Panc1 (cell line): ENCODE results near the gene EYA2. TPM values are rescaled to one million over a fixed set of nuclear protein-coding genes. Genes with fewer than 3 reads are reported as not detected.
"Not testable (repeated sequence)": the region's sequence is repeated elsewhere in the genome, so short reads cannot be mapped to it uniquely, and the experiment has no call there.

Source experiments
- ATAC-seq: fragments of 200-7000 bp; cut with Tn5 transposase; 2 replicates; pipeline ENCODE4 v1.9.1; 2020; ENCODE audit warnings: mild to moderate bottlenecking, moderate library complexity
- BruUV-seq: library from RNA; stranded (reverse); fragments of 400-500 nt; replicated peaks from 2 replicates; lab custom pipeline; 2021; lab: Mats Ljungman, UMichigan
- CTCF ChIA-PET: fragments of 300-600 bp; sonication (Branson Sonifier 250); formaldehyde crosslinking; loops from one replicate; lab custom pipeline; 2022; ENCODE audit warnings: antibody characterized with exemption; lab: Charles Lee
- POLR2A ChIA-PET: fragments of 300-600 bp; sonication (Branson Sonifier 250); formaldehyde crosslinking; loops from one replicate; lab custom pipeline; 2022; ENCODE audit warnings: antibody characterized with exemption; lab: Charles Lee
- DNase-seq: peaks from one replicate; pipeline ENCODE4 v3.0.0-alpha.2; 2010; ENCODE audit warnings: low read depth, low spot score
- H3K27ac ChIP-seq: 2 replicates; pipeline ENCODE4 v1.5.1; 2011; ENCODE audit warnings: mild to moderate bottlenecking, low read length, inconsistent platforms
- H3K27me3 ChIP-seq: fragments of 200-500 bp; sonication (Bioruptor generic); 2 replicates; pipeline ENCODE4 v1.6.0; 2014; ENCODE audit warnings: low read length, inconsistent platforms; ENCODE audit not compliant: control insufficient read depth, insufficient read depth
- H3K36me3 ChIP-seq: fragments of 200-500 bp; sonication (Bioruptor generic); 2 replicates; pipeline ENCODE4 v1.5.1; 2014; ENCODE audit warnings: inconsistent platforms, mild to moderate bottlenecking, low read length, moderate library complexity; ENCODE audit not compliant: control insufficient read depth, insufficient read depth
- H3K4me1 ChIP-seq: 2 replicates; pipeline ENCODE4 v1.5.1; 2011; ENCODE audit warnings: inconsistent platforms, mild to moderate bottlenecking, low read length, moderate library complexity; ENCODE audit not compliant: control insufficient read depth, insufficient read depth
- H3K4me3 ChIP-seq, 2 experiments: 2 replicates each; pipeline ENCODE4 v1.5.1; 2011 to 2012; ENCODE audit warnings: low read depth in 2 of 2, low read length in 2 of 2, mild to moderate bottlenecking in 2 of 2, inconsistent platforms in 1 of 2, moderate library complexity in 1 of 2
- H3K9me3 ChIP-seq: fragments of 200-500 bp; sonication (Bioruptor generic); 2 replicates; pipeline ENCODE4 v1.5.1; 2014; ENCODE audit warnings: low read depth, mild to moderate bottlenecking, inconsistent platforms, low read length, moderate library complexity; ENCODE audit not compliant: control insufficient read depth, insufficient read depth
- POLR2AphosphoS5 ChIP-seq: IDR thresholded peaks from 2 replicates; pipeline ENCODE4 v1.6.1; 2012; ENCODE audit warnings: mild to moderate bottlenecking, low read depth, low read length, moderate library complexity
- SIN3A ChIP-seq: IDR thresholded peaks from 2 replicates; pipeline ENCODE4 v1.6.1; 2012; ENCODE audit warnings: low read depth, mild to moderate bottlenecking, low read length, moderate library complexity, borderline replicate concordance; ENCODE audit not compliant: insufficient read depth
- TCF7L2 ChIP-seq: IDR thresholded peaks from 2 replicates; pipeline ENCODE4 v1.6.1; 2011; ENCODE audit warnings: mild to moderate bottlenecking, low read depth, low read length, inconsistent platforms
- in situ Hi-C: cut with HindIII; loops from 2 replicates; pipeline ENCODE4 v1.10.0; 2016; ENCODE audit warnings: low sequenced_read_pairs, low pct_unique_long_range_greater_than_20kb
- intact Hi-C: fragments of 100-400 bp; cut with micrococcal nuclease; formaldehyde crosslinking; loops from one replicate; pipeline ENCODE4 v1.10.0; 2022; ENCODE audit not compliant: unreplicated experiment
- total RNA-seq: library from RNA; stranded (reverse); gene quantifications from one replicate; pipeline ENCODE4 v1.2.1, GENCODE V29; 2021; ENCODE audit not compliant: unreplicated experiment
- TF ChIP-seq, protein P1 (sequence below), 2 experiments: IDR thresholded peaks; 2 replicates each; pipeline ENCODE4 v1.6.1; 2011 to 2012; ENCODE audit warnings: low read depth in 2 of 2, control low read depth in 1 of 2, low read length in 1 of 2, mild to moderate bottlenecking in 1 of 2, moderate library complexity in 1 of 2; ENCODE audit not compliant: insufficient read depth in 1 of 2
- TF ChIP-seq, protein P2 (sequence below): fragments of 450-650 bp; IDR thresholded peaks from 2 replicates; pipeline ENCODE4 v1.5.1; 2017; ENCODE audit warnings: mild to moderate bottlenecking

Gene EYA2
- total RNA-seq, 1 experiment from 2014 or later = 1.9 TPM

DNA sequence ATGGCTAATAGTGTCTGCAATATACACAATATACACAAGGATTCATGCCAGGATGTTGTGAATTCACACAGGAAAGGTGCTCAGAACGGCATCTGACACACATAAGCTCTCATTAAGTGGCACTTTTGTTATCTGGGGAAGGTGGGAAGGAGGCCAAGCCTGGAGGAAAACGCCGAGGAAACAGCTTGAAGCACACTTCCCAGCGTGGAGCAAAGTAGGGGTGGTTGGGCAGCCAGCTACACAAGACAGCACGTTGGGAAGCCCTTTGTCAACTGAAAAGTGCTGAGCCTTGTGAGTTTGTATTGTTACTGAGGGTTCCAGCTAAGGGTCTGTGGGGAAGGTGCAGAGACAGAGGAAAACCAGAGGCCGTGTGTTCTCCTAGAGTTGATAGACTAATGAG, 280.9 kb downstream of the EYA2 start:
- TF ChIP-seq SIN3A = no peak
- TF ChIP-seq, protein P1, sequence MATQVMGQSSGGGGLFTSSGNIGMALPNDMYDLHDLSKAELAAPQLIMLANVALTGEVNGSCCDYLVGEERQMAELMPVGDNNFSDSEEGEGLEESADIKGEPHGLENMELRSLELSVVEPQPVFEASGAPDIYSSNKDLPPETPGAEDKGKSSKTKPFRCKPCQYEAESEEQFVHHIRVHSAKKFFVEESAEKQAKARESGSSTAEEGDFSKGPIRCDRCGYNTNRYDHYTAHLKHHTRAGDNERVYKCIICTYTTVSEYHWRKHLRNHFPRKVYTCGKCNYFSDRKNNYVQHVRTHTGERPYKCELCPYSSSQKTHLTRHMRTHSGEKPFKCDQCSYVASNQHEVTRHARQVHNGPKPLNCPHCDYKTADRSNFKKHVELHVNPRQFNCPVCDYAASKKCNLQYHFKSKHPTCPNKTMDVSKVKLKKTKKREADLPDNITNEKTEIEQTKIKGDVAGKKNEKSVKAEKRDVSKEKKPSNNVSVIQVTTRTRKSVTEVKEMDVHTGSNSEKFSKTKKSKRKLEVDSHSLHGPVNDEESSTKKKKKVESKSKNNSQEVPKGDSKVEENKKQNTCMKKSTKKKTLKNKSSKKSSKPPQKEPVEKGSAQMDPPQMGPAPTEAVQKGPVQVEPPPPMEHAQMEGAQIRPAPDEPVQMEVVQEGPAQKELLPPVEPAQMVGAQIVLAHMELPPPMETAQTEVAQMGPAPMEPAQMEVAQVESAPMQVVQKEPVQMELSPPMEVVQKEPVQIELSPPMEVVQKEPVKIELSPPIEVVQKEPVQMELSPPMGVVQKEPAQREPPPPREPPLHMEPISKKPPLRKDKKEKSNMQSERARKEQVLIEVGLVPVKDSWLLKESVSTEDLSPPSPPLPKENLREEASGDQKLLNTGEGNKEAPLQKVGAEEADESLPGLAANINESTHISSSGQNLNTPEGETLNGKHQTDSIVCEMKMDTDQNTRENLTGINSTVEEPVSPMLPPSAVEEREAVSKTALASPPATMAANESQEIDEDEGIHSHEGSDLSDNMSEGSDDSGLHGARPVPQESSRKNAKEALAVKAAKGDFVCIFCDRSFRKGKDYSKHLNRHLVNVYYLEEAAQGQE (IDR thresholded peaks at IDR 0.05; ENCODE audit: insufficient read depth in 1 of 2, low read depth in 2 of 2, low read length in 1 of 2) = no peak
- TF ChIP-seq, protein P2, sequence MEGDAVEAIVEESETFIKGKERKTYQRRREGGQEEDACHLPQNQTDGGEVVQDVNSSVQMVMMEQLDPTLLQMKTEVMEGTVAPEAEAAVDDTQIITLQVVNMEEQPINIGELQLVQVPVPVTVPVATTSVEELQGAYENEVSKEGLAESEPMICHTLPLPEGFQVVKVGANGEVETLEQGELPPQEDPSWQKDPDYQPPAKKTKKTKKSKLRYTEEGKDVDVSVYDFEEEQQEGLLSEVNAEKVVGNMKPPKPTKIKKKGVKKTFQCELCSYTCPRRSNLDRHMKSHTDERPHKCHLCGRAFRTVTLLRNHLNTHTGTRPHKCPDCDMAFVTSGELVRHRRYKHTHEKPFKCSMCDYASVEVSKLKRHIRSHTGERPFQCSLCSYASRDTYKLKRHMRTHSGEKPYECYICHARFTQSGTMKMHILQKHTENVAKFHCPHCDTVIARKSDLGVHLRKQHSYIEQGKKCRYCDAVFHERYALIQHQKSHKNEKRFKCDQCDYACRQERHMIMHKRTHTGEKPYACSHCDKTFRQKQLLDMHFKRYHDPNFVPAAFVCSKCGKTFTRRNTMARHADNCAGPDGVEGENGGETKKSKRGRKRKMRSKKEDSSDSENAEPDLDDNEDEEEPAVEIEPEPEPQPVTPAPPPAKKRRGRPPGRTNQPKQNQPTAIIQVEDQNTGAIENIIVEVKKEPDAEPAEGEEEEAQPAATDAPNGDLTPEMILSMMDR = no peak
- in situ Hi-C loops (no loop called here), intact Hi-C loops (no loop called here)
- DNase-seq (no peak), ATAC-seq (no peak)
- no peaks in the 10 kb centered on the region for H3K4me1 ChIP-seq
- ChIA-PET CTCF (interaction anchor here (1.5 kb wide), 1 partner anchor 21 kb away, joined by 3 read pairs; no protein-coding TSS in a partner anchor), POLR2A (no interaction called here)
- no TSS peak for BruUV-seq
- no peaks in the 10 kb centered on the region for H3K36me3 ChIP-seq
- H3K9me3 ChIP-seq = no peaks in the 10 kb centered on the region
- no peak overlapping the region for H3K4me3 ChIP-seq
- no peaks in the 10 kb centered on the region for H3K27me3 ChIP-seq
- H3K27ac ChIP-seq = no peak overlapping the region

DNA sequence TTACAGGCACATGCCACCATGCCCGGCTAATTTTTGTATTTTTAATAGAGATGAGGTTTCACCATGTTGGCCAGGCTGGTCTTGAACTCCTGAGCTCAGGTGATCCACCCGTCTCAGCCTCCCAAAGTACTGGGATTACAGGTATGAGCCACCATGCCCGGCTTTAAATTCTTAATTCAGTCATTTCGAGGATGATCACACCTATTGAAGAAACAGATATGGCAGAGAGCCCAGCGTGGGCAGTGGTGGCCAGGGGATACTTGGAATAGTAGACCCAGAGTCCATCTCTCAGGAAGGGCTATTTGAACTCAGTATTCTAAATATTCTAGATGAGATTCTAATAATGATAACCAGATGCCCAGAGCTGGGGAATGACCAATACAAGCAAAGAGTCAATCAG, 281.6 kb downstream of the EYA2 start:
- intact Hi-C loops, POLR2A ChIA-PET, in situ Hi-C loops, ATAC-seq, H3K9me3 ChIP-seq, DNase-seq, H3K4me1 ChIP-seq, H3K4me3 ChIP-seq, H3K36me3 ChIP-seq, H3K27ac ChIP-seq, H3K27me3 ChIP-seq, BruUV-seq: not testable (repeated sequence)
- CTCF ChIA-PET = interaction anchor here (1.5 kb wide), 1 partner anchor 20 kb away, joined by 3 read pairs; no protein-coding TSS in a partner anchor

DNA sequence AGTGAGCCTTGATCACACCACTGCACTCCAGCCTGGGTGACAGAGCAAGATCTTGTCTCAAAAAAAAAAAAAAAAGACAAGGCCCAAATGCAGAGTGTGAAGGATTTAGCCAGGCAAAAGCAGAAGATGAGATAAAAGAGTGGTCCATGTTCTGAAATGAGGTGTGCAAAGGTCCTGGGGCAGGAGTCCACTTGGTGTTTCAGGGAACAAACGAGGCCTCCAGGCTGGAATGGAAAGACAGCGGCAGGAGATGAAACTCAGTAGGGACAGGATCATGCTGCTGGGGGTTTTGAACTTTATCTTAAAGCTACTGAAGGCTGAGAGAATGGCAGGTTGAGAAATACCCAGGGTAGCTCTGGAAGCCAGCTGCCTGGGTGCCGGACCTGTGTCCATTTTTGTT, 283.6 kb downstream of the EYA2 start:
- ATAC-seq (no peak), DNase-seq (no peak)
- no peaks in the 10 kb centered on the region for H3K4me1 ChIP-seq
- H3K9me3 ChIP-seq = no peaks in the 10 kb centered on the region
- no peaks in the 10 kb centered on the region for H3K36me3 ChIP-seq
- ChIA-PET CTCF (no interaction called here), POLR2A (no interaction called here)
- in situ Hi-C loops = no loop called here
- no peak overlapping the region for H3K4me3 ChIP-seq
- BruUV-seq = no TSS peak
- H3K27me3 ChIP-seq = no peaks in the 10 kb centered on the region
- intact Hi-C loops = no loop called here
- TF ChIP-seq TCF7L2 = no peak
- TF ChIP-seq SIN3A = no peak
- TF ChIP-seq POLR2AphosphoS5 = no peak
- no peak overlapping the region for H3K27ac ChIP-seq
